ENCODE data around the gene FN1.
"Not testable (repeated sequence)": the region's sequence is repeated elsewhere in the genome, so short reads cannot be mapped to it uniquely, and the experiment has no call there.

FN1 gene

DNA sequence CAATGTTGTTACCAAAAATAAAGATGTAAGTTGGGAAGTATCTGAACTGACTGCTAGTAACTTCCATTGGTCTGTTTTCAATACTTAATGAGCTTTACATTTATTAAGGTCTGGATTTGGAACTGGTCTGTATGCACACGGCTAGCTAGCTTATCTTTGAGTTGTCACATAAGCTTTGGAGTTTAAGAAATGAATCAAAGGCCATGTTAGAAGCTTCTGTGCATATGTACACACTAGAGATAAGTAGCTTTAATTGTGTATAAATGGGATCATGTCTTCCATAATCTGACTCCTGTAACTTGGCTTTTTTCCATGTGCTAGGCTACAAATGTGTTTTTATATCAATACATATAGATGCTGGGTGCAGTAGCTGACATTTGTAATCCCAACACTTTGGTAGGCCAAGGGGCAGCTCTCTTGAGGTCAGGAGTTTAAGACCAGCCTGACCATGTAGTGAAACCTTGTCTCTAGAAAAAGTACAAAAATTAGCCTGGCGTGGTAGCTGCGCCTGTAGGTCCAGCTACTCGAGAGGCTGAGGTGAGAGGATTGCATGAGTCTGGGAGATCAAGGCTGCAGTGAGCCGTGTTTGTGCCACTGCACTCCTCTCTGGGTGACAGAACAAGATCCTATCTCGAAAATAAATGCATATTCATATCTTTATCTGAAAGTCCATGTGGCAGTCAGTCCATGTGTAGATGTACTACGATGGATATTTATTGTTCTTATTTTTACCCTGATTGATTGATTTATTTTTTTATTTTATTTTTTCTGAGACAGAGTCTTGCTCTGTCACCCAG is 96.8 kb downstream of the FN1 start:
- DNase-seq (ENCODE audit: low read depth), result no peak

DNA sequence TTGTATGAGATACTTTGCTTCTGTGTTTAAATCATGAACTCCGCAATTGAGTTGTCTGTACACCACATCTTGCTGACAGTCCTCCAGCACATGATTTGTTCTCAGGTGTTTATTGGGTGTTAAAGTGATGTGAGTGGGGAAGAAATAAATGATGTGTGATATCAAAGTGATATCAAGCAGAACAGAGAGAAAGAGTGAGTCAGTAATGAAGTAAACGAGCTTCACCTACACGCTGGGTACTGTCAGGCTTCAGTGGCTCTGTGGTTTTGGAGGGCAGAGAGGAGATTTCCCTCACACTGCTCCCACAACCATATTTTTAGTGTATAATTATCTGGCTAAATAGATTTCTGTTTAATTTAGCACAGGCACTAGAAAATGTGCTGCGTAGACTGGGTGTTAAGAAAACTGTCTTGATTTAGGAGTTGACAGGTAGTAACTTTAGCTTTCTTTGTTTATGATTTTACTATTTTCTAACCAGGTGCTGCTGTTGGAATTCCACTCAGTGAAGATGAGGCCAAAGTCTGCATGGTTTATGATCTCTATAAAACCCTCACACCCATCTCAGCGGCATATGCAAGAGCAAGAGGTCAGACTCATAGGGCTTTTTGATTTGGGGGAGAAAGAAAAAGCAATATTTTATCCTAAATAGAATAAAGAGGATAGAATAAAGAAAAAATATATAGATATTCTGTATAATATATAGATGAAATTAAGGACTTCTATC is 102.8 kb downstream of the FN1 start:
- no peak for DNase-seq (ENCODE audit: low read depth)

DNA sequence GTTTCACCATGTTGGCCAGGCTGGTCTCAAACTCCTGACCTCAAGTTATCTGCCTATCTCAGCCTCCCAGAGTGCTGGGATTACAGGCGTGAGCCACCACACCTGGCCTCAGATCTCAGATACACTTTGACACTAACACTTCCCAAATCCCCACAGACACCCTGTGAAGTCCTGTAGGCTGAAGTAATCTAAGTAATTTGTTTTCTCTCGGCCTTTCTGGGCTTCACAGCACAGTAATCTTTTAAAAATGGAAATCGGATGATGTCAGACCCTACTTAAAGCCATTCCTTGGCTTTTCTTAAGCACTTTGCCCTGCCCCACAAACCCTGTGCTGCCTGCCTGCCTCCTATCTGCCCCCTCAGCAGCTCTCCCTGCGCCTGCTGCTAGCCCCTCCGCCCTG is 107.8 kb downstream of the FN1 start:
- DNase-seq (ENCODE audit: low read depth), result no peak

DNA sequence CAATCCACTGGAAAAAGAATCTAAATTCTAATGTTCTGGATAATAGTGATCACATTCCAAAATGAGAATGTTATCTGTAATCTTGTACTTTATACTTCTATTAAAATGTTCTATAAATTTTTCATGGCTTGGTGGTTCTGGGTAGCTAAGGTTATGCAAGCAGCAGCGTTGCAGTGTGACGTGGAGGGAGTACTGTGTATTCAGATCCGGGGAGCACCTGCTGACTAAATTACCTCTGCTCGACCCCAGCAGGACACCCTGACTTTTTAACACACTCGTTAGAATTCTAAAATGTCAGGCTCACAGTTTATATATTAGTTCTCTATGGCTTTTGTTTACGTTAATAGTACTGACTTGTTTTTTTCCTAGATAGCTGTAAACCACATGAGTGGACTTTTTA is 111.1 kb downstream of the FN1 start:
- no peak for DNase-seq (ENCODE audit: low read depth)

DNA sequence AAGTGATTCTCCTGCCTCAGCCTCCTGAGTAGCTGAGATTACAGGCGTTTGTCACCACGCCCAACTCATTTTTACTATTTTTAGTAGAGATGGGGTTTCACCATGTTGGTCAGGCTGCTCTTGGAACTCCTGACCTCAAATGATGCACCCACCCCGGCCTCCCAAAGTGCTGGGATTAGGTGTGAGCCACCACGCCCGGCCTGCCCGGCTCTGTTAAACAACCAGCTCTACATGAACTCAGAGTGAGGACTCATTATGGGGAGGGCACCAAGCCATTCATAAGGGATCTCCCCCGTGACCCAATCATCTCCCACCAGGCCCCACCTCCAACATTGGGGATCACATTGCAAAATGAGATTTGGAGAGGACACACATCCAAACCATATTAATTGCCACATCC is 115.2 kb downstream of the FN1 start:
- DNase-seq (ENCODE audit: low read depth), result no peak

DNA sequence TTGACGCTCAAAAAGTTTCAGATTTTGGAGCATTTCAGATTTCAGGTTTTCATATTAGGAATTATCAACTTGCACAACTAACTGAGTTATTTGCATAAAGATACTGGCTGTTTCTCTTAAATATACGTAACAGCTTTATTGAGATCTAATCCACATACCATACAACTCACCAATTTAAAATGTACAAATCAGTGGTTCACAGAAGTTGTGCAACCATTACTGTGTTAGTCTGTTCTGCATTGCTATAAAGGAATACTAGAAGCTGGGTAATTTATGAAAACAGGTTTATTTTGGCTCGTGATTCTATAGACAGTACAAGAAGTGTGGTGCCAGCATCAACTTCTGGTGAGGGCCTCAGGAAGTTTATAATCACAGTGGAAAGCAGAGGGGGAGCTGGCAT is 115.8 kb downstream of the FN1 start:
- DNase-seq (ENCODE audit: low read depth), result no peak

DNA sequence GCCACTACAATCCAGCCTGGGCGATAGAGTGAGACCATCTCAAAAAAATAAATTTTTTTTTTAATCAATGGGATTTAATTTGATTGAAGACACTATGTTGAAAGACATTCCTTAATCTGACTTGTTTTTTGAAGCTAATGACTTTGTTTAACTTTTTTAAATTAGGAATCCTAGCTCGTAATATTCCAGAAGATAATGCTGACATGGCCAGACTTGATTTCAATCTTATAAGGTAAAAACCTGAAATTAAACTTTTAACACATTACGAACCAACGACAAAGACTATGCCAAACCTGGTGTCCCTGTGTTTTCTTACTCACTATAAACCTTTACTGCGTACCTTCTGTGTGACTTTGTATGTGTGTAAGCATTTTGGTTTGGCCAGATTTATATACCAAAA is 116.4 kb downstream of the FN1 start:
- DNase-seq (ENCODE audit: low read depth), result no peak

DNA sequence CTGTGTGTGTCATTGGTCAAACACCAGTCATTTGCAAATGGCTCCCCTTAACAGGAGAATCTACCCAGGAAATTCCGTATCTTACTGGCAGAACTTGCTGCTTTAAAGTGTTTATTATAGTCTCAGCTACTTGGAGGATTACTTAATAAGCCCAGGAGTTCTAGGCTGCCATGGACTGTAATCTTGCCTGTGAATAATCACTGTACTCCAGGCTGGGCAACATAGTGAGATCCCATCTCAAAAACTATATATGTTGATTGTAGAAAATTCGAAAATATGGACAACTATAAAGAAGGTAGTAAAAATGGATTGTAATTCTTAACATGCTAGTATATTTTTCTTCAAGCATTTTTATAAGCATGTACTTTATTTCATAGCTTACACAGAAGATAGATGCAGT is 119.5 kb downstream of the FN1 start:
- no peak for DNase-seq (ENCODE audit: low read depth)

DNA sequence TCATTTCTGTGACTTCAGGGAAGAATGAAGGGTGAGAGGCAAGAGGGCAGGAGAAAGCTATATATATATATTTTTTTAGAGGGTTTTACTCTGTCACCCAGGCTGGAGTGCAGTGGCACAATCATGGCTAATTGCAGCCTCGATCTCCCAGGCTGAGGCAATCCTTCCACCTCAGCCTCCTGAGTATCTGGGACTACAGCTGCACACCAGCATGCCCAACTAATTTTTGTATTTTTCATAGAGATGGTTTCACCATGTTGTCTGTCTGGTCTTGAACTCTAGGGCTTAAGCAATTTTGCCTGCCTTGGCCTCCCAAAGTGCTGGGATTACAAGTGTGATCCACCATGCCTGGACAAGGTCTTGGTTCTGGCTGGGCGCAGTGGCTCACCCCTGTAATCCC is 120.6 kb downstream of the FN1 start:
- no peak for DNase-seq (ENCODE audit: low read depth)

DNA sequence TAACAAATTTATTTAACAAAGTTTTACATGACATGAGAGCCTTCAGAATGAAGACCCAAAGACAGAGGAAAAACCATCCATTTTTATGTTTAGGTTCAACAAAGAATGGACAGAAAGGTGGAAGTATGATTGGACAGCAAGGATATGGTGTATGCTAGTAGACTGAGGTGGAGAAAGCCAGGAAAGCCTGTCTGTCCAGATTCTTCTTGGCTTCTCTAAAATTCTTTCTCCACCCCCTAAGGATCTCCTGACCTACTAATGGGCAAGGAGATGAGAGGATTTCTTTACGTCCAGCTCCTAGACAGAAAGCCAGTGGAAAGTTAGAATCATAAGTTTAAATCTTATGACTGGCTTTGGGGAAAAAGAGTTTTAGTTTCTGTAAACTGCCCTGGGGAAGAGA is 121.0 kb downstream of the FN1 start:
- no peak for DNase-seq (ENCODE audit: low read depth)

DNA sequence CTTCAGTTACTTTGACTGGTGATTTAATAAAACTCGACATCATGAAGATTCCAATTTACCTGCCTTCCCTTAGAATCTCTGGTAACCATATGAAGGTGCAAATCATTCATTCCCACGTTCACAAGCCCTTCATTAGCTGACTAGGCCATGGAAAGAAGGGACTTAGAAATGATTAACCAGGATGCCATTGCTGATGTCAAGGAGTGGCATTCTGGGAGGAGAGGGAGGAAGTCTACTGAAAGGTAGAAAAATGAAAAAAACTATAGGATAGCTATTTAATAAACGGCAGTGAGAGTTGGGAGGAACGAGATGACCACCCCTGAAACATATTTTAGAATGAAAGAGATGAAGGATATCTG is 122.6 kb downstream of the FN1 start:
- no peak for DNase-seq (ENCODE audit: low read depth)

DNA sequence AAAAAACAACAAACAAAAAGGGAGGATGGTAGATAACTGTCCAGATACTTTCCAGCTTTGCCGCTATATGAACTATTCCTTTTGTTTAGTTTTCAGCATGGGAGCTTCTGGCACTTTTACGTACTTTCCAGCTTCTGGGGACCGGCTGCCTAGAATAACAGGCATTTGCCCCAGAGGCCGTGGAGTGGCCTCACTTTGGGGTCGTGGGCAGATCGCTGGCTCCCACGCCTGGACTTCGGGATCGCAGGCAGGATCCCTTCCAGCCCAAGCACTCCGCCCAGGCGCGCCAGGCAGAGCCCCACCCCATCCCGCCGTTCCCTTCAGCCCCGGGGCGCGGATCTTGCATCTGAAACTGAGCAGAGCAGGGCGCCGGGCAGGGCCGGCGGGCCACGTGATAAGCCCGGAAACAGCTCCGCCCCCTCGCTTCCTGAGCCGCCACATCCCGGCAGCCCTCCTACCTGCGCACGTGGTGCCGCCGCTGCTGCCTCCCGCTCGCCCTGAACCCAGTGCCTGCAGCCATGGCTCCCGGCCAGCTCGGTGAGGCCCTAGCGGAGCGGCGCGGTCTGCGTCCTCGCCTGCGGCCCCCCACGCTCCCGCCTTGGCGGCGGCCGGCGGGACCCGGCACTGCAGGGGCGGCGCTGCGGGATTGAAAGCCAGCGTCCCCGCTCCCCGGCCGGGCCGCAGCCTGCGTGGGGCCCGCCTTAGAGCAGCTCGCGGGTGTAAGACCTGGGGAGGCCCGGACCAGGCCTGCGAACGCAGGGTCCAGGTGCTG is 124.1 kb downstream of the FN1 start, which contains the start of gene ATIC:
ATIC (plus strand) TSS at position 435 of the 772 bp plus-strand sequence; CDS start at position 519, 84 bp downstream.
- DNase-seq (ENCODE audit: low read depth), result peak; percentile 83

DNA sequence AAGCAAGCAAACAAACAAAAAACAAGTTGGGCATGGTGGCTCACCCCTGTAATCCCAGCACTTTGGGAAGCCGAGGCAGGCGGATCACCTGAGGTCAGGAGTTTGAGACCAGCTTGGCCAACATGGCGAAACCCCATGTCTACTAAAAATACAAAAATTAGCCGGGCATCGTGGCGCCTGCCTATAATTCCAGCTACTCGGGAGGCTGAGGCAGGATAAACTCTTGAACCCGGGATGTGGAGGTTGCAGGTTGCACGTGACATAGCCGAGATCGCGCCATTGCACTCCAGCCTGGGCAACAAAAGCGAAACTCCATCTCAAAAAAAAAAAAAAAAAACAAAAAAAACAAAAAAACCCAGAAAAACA is 124.6 kb downstream of the FN1 start:
- not testable (repeated sequence) for DNase-seq (ENCODE audit: low read depth)
